ENCODE measurements around the gene DHCR24.

DNA sequence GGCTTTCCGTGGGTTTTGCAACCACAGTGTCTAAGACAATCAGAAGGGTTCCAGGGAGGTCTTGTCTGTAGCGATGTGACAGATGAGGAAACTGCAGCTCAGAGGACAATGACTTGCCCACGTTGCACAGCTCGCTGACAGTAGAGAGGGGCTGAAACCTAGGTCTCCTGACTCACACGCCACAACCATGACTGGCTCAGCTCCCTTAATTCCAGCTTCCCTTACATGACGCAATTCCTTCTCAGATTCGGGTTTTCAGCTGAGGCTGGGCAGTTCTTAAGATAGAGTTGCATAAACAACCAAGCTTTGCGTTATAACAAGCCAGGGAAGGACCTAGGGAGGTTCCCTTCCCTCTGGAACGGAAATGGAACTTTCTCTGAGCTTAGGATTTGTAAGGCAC is 36.3 kb downstream of the DHCR24 start:
- TF ChIP-seq, protein P1, sequence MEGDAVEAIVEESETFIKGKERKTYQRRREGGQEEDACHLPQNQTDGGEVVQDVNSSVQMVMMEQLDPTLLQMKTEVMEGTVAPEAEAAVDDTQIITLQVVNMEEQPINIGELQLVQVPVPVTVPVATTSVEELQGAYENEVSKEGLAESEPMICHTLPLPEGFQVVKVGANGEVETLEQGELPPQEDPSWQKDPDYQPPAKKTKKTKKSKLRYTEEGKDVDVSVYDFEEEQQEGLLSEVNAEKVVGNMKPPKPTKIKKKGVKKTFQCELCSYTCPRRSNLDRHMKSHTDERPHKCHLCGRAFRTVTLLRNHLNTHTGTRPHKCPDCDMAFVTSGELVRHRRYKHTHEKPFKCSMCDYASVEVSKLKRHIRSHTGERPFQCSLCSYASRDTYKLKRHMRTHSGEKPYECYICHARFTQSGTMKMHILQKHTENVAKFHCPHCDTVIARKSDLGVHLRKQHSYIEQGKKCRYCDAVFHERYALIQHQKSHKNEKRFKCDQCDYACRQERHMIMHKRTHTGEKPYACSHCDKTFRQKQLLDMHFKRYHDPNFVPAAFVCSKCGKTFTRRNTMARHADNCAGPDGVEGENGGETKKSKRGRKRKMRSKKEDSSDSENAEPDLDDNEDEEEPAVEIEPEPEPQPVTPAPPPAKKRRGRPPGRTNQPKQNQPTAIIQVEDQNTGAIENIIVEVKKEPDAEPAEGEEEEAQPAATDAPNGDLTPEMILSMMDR (IDR thresholded peaks at IDR 0.05), result no peak
- peak; percentile 38 to 59 (median 57) for TF ChIP-seq POLR2AphosphoS5 (IDR thresholded peaks at IDR 0.05)

Data from suprapubic skin (tissue), 3 donors.